HTR-8/SVneo (cell line): ENCODE data around the gene CCNL2.
"Not testable (repeated sequence)": the region's sequence is repeated elsewhere in the genome, so short reads cannot be mapped to it uniquely, and the experiment has no call there.

ENCODE experiments used
- DNase-seq: peaks from one replicate; pipeline ENCODE4 v3.0.0; 2011; ENCODE audit warnings: low spot score, mixed read lengths; ENCODE audit not compliant: insufficient read length
- FAIRE-seq: peaks from 2 replicates; lab custom pipeline; 2011; peaks lifted over from hg19 to GRCh38; lab: Jason Lieb, UNC

Gene CCNL2

DNA sequence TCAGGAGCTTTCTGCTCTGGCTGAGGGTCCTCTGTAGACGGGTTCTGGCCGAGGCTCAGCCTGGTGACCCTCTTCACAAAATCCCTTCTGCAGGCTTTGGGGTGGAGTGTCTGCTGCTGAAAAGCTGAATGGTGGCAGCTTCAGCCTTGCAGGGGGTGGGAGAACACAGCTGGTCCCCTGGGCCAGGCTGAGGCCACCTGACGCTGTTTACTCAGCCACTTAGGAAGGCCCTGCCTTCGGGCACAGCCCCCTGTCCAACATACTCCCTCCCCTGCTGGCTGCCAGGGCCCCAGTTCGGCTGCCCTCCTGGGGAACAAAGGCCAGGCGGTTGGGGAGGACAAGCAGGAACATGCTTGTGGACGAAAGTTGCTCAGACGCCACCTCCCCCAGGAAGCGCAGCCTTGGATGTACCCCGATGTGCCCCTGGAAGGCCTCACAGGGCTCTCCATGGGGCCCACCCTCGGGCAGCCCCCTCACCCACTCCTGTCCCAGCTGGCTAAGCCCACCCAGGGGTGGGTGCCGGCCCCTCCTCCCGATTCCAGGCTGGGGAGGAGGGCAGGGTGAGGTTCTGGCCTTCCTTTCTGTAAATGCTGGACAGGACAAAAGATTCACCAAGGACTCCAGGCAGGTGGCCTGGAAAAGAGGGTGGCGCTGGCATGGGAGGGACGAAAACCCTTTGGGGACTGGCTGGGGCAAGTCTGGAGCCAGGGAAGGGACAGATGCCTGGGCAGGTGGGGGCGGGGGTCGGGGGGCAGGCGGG, 22.2 kb upstream of the CCNL2 start, which contains the start of gene ANKRD65:
Gene ANKRD65, minus strand, starts transcription at position 130 of the 760 bp plus-strand sequence. CDS start 271 bp downstream, outside the sequence.
- FAIRE-seq (no peak), DNase-seq (no peak)

DNA sequence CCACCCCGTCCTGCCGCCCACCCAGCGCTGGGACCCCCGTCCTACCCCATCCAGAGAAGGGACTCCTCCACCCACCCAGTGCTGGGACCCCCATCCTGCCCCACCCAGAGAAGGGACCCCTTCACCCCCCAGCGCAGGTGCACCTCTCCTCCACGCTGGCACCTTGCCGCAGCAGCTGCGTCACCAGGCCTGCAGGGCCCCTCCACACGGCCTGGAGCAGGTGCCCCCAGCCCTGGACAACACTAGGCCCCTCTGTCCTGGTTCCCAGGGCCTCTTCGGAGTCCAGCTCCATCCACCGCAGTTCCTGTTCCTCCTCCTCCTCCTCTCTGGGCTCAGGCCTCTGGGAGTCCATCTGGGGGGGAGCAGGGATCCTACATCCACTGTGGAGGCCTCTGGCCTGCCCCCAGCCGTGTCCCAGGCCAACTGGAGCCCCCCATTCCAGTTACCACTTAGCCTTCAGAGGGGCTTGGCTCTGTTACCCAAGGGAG, 21.6 kb upstream of the CCNL2 start:
- no peak for DNase-seq
- no peak for FAIRE-seq

DNA sequence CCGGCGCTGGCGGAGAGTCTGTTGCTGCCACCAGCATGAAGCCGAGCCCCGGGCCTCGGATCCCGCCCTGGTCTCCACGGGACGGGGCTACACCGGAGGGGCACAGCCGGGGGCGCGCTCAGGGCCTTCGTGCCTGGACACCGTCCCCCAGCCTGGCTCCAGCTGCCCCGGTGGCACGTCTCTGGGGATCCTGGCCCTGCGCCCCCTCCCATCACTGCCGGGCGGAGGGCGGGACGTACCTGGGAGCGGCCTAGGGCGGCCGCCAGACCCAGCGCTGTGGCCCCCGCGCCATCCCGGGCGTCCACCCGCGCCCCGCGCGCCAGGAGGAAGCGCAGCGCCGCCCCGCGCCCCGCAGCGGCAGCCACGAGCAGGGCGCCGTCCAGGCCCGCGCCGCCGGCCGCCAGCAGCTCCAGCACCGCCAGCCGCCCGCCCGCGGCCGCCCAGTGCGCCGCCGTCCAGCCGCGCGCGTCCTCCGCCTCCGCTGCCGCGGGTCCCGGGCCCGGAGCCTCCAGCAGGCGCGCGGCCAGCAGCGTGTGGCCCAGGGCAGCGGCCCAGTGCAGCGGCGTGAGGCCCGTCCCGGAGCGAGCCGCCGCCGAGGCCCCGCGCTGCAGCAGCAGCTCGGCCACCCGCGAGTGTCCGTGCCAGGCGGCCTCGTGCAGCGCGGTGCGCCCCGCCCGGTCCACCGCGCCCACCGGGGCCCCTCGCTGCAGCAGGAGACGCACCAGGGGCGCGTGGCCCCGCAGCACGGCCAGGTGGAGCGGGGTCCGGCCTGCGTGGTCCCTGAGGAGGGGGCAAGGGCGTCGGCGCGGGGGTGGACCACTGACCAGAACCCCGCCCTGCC, 20.9 kb upstream of the CCNL2 start:
- DNase-seq: no peak
- FAIRE-seq: no peak

DNA sequence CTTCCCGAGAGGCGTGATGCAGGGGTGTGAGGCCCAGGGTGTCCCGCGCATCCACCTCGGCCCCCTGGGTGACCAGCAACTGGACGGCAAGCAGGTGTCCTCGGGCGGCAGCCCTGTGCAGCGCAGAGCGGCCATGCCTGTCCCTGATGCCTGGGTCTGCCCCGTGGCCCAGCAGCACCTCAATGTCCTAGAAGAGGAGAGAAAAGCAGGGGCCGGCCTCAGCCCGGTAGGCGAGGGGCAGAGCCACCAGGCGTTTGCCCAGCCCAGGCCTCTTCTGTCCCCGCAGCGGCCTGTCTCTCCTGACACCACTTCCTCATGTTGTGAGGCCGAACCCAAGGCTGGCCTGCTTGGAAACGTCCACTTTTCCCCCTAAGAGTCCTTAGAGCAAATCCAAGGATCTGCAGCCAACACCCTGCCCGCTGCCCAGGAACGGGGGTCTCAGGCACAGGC, 20.3 kb upstream of the CCNL2 start:
- DNase-seq (no peak), FAIRE-seq (no peak)

DNA sequence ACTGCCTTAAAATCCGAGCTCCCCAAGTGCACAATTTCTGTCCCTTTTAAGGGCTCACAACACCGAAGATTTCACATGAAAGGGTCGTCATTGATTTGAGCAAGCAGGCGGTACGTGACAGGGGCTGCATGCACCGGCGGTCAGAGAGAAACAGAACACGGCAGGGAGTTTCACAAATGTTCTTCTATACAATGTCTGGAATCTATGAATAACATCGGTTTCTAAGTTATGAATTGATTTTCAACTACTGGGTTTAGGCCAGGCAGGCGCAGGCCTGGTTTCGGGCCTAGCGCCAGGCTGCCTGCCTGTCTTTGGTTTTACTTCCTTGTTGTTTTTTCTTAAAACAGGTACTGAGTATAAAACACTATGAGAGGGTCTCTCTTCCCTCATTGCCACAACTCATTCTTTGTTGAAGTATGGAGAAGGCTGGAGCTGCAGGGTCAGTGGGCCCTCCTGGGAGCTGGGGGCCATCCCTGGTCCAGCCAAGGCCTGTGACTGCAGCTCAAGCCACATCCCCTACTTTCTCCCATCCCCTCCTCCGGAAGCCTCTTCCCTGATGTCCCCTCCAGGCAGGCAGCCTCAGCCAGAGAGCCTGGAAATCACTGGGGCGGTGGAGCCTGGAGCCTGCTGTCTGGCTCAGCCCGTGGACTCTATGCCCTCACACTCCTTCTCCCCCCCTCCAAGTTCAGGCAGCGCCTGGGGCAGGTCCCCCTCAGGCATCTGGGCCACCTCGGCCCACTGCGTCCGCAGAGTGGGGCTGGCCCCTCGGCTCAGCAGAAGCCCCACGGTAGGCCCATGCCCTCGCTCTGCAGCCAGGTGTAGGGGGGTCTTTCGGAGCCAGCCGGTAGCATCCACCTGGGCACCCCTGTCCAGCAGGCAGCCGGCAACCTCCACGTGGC, 19.6 kb upstream of the CCNL2 start:
- FAIRE-seq: no peak
- DNase-seq: no peak

DNA sequence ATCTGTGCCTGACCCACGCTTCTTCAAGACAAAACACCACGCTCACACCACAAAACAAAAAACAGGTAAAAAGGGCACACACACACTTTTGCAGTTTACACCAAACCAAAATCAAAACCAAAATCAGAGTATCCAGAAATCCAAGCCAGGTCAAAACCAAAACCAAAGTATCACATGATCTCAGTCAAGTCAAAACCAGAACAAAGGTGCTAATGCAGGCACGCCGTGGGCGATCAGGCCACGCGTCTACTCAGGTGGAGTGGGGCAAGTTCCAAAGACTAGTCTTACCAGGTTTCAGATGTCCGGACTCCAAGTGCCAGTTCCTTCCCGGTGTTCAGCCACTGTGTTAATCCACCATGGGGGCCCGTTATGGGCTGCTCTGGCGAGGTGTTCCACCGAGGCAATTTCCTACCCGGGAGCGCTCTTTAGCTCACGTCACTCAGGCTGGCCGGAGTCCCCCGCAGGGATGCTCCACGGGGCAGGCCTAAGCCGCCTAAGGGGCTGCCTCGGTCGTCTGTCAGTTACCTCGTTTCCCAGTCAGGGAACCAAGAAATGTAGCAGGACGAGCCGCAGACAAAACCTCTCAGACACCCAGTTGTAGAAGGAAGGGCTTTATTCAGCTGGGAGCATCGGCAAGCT, 18.8 kb upstream of the CCNL2 start:
- not testable (repeated sequence) for DNase-seq, FAIRE-seq

DNA sequence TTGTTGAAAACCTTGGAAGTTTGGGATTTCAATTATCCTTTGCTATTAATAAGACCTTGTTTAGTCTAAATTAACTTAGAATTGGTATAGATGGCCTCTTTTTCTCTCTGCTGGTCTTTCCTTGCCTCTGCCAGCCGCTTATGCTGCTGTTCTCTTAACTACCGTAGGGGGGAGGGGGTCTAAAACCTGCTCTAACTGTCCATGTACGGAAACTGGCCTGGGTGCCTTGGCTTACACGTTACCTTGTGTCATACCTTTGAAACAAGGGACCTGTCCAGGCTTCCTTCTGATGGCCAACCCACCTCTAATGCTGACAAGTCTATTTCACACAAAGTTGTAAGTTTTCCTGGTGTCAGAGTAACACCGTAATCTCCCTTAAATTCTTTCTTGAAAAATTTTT, 18.3 kb upstream of the CCNL2 start:
- not testable (repeated sequence) for DNase-seq, FAIRE-seq

DNA sequence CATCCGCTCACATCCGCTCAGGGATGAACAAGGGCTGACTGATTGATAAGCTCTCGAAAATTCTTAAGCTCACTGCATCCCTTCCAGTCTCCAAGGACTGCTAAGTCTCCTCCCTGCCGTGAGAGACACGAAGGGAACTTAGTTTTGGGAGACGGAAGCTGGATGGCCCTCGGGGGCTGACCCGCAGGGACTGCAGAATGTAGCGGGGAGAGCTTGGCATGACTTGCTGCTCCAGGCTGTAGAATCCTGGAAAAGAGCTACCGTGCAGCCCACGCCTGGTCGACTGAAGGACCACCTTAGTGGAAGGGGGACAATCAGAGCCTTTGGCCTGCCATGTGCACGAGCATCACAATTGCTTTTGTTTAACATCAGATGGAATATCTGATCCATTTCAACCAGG, 16.6 kb upstream of the CCNL2 start:
- FAIRE-seq: no peak
- no peak for DNase-seq

DNA sequence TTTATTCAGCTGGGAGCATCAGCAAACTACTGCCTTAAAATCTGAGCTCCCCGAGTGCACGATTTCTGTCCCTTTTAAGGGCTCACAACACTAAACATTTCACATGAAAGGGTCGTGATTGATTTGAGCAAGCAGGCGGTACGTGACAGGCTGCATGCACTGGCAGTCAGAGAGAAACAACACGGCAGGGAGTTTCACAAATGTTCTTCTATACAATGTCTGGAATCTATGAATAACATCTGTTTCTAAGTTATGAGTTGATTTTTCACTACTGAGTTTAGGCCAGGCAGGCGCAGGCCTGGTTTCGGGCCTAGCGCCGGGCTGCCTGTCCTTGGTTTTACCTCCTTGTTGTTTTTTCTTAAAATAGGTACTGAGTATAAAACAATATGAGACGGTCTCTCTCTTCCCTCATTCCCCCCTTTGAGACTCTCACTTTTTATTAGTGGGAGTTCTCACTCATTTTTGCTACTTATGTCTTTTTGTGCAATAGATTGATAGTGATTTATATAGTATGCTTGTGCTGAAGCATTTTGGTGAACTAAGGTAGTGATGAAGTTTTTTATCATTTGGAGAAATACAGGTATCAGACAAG, 13.3 kb upstream of the CCNL2 start:
- not testable (repeated sequence) for DNase-seq, FAIRE-seq

DNA sequence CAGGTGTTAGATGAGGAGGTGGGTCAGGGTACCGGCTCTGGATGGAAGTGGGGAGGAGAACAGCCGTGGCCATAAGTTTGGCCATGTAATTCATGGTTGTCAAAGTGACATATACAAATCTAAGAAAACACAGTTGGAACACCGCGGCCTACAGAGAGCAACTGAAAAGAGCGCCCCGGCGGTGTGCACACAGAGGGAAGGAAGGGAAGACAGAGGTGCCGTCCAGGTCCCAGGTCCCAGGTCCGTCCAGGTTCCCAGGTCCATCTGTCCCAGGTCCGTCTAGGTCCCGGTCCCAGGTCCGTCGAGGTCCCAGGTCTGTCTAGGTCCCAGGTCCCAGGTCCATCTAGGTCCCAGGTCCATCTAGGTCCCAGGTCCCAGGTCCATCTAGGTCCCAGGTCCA, 12.5 kb upstream of the CCNL2 start:
- FAIRE-seq: no peak

DNA sequence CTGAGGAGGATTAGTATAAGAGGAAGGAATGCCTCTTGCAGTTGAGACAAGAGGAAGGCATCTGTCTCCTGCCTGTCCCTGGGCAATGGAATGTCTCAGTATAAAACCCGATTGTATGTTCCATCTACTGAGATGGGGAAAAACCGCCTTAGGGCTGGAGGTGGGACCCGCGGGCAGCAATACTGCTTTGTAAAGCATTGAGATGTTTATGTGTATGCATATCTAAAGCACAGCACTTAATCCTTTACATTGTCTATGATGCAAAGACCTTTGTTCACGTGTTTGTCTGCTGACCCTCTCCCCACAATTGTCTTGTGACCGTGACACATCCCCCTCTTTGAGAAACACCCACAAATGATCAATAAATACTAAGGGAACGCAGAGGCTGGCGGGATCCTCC, 11.1 kb upstream of the CCNL2 start:
- DNase-seq, FAIRE-seq: not testable (repeated sequence)

More for the DNA sequence above, 12.5 kb upstream of the CCNL2 start:
- DNase-seq: no peak

DNA sequence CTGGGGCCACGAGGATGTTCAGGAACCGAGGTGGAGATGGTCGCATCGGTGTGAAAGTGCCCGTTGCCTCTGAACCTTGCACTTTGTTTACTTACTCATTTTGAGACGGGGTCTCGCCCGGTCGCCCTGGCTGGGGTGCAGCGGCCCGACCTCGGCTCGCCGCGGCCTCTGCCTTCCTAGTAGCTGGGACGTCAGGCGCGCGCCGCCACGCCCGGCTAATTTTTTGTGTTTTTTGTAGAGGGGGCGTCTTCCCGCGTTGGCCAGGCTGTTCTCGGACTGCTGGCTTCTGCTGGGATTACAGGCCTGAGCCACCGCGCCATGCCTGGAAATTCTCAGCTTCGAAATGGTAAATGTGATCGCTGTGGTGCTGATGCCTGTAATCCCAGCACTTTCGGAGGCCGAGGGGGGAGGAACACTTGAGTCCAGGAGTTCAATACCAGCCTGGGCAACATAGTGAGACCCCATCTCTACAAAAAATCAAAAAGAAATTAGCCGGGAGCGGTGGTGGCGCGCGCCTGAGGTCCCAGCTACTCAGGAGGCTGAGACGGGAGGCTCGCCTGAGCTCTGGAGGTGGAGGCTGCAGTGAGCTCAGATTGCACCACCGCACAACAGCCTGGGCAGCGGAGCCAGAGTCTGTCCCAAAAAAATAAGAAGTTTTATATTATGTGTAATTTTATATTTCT, 8.6 kb upstream of the CCNL2 start:
- DNase-seq (no peak), FAIRE-seq (no peak)

DNA sequence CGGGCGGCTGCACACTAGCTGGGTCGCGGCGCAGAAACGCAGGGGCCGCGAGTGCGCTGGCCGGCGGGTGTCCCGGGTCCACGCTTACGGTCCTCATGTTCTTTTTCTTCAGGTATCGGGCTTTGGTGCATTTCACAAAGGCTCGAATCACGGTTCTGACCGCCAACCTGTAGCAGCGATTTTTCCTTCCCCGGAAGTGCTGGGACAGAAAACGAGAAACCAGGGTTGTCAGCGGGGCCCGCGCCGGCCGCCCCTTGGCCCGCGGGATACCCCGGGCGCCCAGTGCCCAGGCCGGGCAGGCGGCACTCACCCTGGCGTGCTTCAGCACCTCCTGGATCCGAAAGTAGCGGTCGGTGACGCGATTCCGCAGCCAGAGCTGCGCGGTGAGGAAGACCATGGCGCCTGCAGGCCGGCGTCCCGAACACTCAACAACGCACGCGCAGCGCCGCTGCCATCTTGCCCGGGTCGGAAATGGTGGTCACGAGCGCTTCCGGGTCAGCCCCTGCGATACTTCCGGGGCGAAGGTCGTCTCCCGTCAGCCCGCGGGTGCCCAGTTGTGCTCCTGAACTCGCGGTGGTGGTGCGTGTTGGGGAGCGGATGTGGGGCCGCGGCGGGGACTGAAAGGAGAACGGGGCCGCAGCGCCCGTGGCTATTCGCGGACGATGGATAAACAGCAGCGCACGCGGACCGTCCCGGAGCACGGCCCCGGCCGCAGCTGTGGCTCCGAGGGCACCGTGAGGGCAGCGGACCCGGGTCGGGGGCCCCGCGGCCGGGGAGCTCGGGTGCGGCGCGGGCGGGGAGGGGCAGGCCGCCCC, 7.9 kb upstream of the CCNL2 start, which contains the start of gene MRPL20:
Gene MRPL20, minus strand, starts transcription at position 473 of the 815 bp plus-strand sequence. Its CDS starts 76 bp downstream, at position 397.
- DNase-seq: peak; percentile 93
- peak; percentile 90 for FAIRE-seq

DNA sequence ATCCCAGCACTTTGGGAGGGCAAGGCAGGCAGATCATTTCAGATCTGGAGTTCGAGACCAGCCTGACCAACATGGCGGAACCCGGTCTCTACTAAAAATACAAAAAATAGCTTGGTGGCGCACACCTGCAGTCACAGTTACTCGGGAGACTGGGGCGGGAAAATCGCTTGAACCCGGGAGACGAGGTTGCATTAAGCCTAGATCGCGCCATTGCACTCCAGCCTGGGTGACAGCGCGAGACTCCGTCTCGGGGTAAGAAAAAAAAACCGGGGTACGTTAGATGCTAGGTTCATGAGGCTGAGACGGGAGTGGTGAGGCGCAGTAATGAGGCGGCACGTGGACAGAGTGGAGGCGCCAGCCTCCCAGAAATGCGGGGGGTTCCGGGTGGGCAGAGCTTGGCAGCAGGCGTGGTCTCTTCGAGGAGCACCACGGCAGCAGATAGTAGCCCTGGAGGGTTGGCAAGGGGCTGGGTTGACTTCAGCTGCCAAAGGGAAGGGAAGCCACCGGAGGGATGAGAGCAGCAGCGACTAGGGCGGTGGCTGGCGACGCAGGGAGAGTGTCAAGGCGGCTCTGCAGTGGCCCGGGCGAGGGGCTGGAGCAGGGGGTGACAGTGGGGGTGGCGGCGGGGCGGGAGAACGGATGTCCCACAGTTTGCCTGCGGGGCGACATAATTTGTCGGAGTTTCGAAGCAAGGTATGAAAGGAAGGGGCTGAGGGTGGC, 7.1 kb upstream of the CCNL2 start:
- FAIRE-seq: no peak
- DNase-seq: no peak

DNA sequence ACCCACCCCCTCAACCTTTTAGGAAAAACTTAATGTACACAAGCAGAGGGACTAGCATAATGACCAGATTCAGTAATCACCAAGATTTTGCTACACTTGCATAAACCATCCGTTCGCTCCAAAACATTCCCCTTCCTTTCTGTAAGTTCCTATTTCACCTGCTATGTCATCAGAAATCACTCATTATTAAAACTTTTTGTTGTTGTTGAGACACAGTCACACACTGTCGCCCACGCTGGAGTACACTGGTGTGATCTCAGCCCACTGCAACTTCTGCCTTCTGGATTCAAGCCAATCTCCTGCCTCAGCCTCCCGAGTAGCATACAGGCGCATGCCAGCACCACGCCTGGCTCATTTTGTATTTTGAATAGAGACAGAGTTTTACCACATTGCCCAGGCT, 4.5 kb upstream of the CCNL2 start:
- FAIRE-seq (no peak), DNase-seq (no peak)

DNA sequence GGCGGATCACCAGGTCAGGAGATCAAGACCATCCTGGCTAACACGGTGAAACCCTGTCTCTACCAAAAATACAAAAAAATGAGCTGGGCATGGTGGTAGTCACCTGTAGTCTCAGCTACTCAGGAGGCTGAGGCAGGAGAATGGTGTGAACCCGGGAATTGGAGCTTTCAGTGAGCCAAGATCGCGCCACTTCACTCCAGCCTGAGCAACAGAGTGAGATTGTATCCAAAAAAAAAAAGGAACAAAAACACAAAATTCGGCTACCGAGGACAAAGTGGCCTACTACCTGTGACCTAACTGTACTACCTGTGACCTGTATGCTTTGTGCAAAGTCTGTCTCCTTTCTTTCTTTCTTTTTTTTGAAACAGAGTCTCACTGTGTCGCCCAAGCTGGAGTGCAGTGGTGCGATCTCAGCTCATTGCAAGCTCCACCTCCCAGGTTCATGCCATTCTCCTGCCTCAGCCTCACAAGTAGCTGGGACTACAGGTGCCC, 3.8 kb upstream of the CCNL2 start:
- DNase-seq, FAIRE-seq: not testable (repeated sequence)
